Cardiac muscle cell (in vitro differentiated cells and primary cell): Measurements from ENCODE around the gene OPRD1. TPM values are rescaled to one million over a fixed set of nuclear protein-coding genes. Genes with fewer than 3 reads are reported as not detected.

Source experiments
- DNase-seq, 2 donors: peaks; one replicate each; pipeline versions ENCODE4 v3.0.0 to v3.0.0-alpha.2; 2010 to 2017; ENCODE audit warnings: low read depth in 1 of 2, low spot score in 1 of 2
- H3K27ac ChIP-seq: fragments of 200-600 bp; sonication (generic); 2 replicates; pipeline ENCODE4 v1.5.1; 2016
- H3K27me3 ChIP-seq: fragments of 200-600 bp; sonication (generic); 2 replicates; pipeline ENCODE4 v1.6.0; 2016; ENCODE audit warnings: control low read depth
- H3K36me3 ChIP-seq: fragments of 200-600 bp; sonication (generic); 2 replicates; pipeline ENCODE4 v1.5.1; 2016; ENCODE audit warnings: control low read depth
- H3K4me1 ChIP-seq: fragments of 200-600 bp; sonication (generic); 2 replicates; pipeline ENCODE4 v1.8.1; 2017; ENCODE audit warnings: low read depth, mild to moderate bottlenecking, mixed run types
- H3K4me3 ChIP-seq: fragments of 200-600 bp; sonication (generic); 2 replicates; pipeline ENCODE4 v1.5.1; 2016; ENCODE audit warnings: mild to moderate bottlenecking
- H3K9me3 ChIP-seq: fragments of 200-600 bp; sonication (generic); 2 replicates; pipeline ENCODE4 v1.5.1; 2017; ENCODE audit warnings: low read depth, mild to moderate bottlenecking, control low read depth
- CTCF ChIP-seq: IDR thresholded peaks from 2 replicates; pipeline ENCODE4 v1.5.1; 2012; ENCODE audit warnings: low read depth, mild to moderate bottlenecking, low read length
- polyA plus RNA-seq: library from polyadenylated mRNA; unstranded; fragments of >200 nt; fragmentation: Nextera tagmentation; extraction: Ambion mirVana; gene quantifications from 2 replicates; pipeline ENCODE4 v1.2.1, GENCODE V29; 2016
- total RNA-seq: library from RNA; depleted of rRNA; stranded (reverse); fragments of >200 nt; gene quantifications from 2 replicates; pipeline ENCODE4 v1.2.3, GENCODE V29; 2016

OPRD1 gene
- total and polyA plus RNA-seq, 2 experiments from 2014 or later, result 0.13 to 0.60 TPM

GRCh38 chr1:28812669-28813468 is 899 bp downstream of the OPRD1 start:
- Histone ChIP-seq H3K36me3 (no peaks in the 10 kb centered on the region), H3K4me3 (peak overlapping the region; percentile 16), H3K27ac (no peak overlapping the region), H3K9me3 (no peaks in the 10 kb centered on the region), H3K4me1 (peaks cover 6% of the 10 kb centered on the region), H3K27me3 (peaks cover 37% of the 10 kb centered on the region)
- no peak for TF ChIP-seq CTCF
- DNase-seq, result no peak

- no peak for TF ChIP-seq CTCF
- H3K27ac ChIP-seq, result no peak overlapping the region
- DNase-seq, result no peak
- H3K9me3 ChIP-seq, result no peaks in the 10 kb centered on the region
- peaks cover 6% of the 10 kb centered on the region for H3K4me1 ChIP-seq
- peaks cover 37% of the 10 kb centered on the region for H3K27me3 ChIP-seq
- no peaks in the 10 kb centered on the region for H3K36me3 ChIP-seq
- no peak overlapping the region for H3K4me3 ChIP-seq
Measured at GRCh38 chr1:28813931-28814465, 2.0 kb downstream of the OPRD1 start.

- Histone ChIP-seq H3K27me3 (peaks cover 28% of the 10 kb centered on the region), H3K9me3 (no peaks in the 10 kb centered on the region), H3K27ac (no peak overlapping the region), H3K4me1 (peaks cover 6% of the 10 kb centered on the region), H3K4me3 (no peak overlapping the region), H3K36me3 (no peaks in the 10 kb centered on the region)
- DNase-seq, result peak in 1 of 2 donors; percentile 20
- TF ChIP-seq CTCF, result no peak
Measured at GRCh38 chr1:28815533-28816185, 3.7 kb downstream of the OPRD1 start.

- no peak overlapping the region for H3K4me3 ChIP-seq
- no peaks in the 10 kb centered on the region for H3K9me3 ChIP-seq
- peaks cover 13% of the 10 kb centered on the region for H3K27me3 ChIP-seq
- H3K4me1 ChIP-seq, result peaks cover 6% of the 10 kb centered on the region
- no peaks in the 10 kb centered on the region for H3K36me3 ChIP-seq
- H3K27ac ChIP-seq, result no peak overlapping the region
- TF ChIP-seq CTCF, result no peak
- no peak for DNase-seq
Measured at GRCh38 chr1:28817133-28817532, 5.2 kb downstream of the OPRD1 start.

GRCh38 chr1:28819020-28819419 is 7.0 kb downstream of the OPRD1 start:
- Histone ChIP-seq H3K9me3 (no peaks in the 10 kb centered on the region), H3K36me3 (no peaks in the 10 kb centered on the region), H3K4me1 (peaks cover 6% of the 10 kb centered on the region), H3K4me3 (no peak overlapping the region), H3K27ac (no peak overlapping the region), H3K27me3 (no peaks in the 10 kb centered on the region)
- no peak for TF ChIP-seq CTCF
- no peak for DNase-seq
